ENCODE results near the gene PNPLA6. TPM values are rescaled to one million over a fixed set of nuclear protein-coding genes. Genes with fewer than 3 reads are reported as not detected.

Gene PNPLA6
- total RNA-seq, 4 donors from 2014 or later = 115 to 435 (median 147) TPM

DNA sequence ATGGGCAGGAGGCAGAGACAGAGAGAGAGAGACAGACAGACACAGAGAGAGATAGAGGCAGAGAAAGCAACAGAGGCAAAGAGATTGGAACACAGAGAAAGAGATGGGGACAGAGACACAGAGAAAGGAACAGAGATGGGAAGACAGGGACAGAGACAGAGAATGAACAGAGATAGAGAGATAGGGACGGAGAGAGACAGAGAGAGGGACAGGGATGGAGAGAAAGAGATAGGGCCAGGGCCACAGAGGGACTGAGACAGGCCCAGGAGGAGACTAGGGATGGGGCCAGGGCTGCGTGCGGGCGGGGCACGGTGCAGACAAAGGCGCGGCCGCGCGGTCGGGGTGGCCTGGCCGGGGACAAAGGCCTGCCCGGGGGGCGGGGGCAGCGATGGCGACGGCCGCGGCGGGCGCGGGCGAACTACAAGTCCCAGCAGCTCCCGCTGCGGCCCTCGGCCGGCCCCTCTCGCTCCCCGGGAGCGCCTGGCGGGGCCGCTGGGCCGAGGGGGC is 19.8 kb upstream of the PNPLA6 start, which contains the start of gene ZNF358:
Gene ZNF358, plus strand, starts transcription at position 459 of the 507 bp plus-strand sequence. CDS start 3,140 bp downstream, outside the sequence.
- in situ Hi-C loops (cut with MboI; ENCODE audit: low pct_ligation_motif_present in 1 of 4, low pct_unique_long_range_greater_than_20kb in 1 of 4, low sequenced_read_pairs in 3 of 4) (no loop called here), intact Hi-C loops (cut with DNase I; ENCODE audit: low total_unique reads) (no loop called here)
- Histone ChIP-seq H3K27me3 (no peaks in the 10 kb centered on the region), H3K9me3 (no peaks in the 10 kb centered on the region), H3K4me1 (peaks cover 0 to 29% (median 14%) of the 10 kb centered on the region in 4 donors), H3K27ac (peak within 1 kb of the TSS; percentile 82 to 92 (median 86)), H3K36me3 (peaks cover 0 to 5% (median 0%) of the 10 kb centered on the region in 4 donors), H3K4me3 (peak within 1 kb of the TSS; percentile 40 to 89 (median 82))
- 3 to 4% methylated on average over 4 to 13 of the region's 33 CpGs for WGBS, 2 donors (ENCODE audit: low coverage in 1 of 2)
- peak; percentile 18 for TF ChIP-seq POLR2A (IDR thresholded peaks at IDR 0.05)
- TF ChIP-seq, protein P1, sequence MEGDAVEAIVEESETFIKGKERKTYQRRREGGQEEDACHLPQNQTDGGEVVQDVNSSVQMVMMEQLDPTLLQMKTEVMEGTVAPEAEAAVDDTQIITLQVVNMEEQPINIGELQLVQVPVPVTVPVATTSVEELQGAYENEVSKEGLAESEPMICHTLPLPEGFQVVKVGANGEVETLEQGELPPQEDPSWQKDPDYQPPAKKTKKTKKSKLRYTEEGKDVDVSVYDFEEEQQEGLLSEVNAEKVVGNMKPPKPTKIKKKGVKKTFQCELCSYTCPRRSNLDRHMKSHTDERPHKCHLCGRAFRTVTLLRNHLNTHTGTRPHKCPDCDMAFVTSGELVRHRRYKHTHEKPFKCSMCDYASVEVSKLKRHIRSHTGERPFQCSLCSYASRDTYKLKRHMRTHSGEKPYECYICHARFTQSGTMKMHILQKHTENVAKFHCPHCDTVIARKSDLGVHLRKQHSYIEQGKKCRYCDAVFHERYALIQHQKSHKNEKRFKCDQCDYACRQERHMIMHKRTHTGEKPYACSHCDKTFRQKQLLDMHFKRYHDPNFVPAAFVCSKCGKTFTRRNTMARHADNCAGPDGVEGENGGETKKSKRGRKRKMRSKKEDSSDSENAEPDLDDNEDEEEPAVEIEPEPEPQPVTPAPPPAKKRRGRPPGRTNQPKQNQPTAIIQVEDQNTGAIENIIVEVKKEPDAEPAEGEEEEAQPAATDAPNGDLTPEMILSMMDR (IDR thresholded peaks at IDR 0.05) = no peak
- DNase-seq = peak; percentile 86

DNA sequence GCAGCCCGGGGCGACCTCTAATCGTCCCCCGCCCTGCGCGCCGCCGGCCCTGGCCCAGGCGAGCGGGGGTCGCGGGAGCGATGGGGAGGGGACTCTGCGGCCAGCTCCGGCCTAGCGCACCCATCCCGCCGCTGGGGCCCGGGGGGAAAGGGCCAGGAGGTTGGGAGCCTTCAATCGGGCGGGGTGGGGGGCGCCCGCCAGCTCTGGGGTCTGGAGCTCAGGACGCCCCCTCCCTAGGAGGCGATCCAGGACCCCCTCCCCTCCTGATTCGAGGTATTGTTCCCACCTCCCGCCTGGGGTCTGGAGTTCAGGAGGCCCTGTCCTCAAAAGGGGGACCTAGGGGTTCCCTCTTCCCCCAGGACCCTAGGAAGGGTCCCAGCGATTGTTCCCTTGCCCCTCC is 19.2 kb upstream of the PNPLA6 start:
- TF ChIP-seq POLR2AphosphoS5 (IDR thresholded peaks at IDR 0.05) (no peak), EP300 (IDR thresholded peaks at IDR 0.05; ENCODE audit: low read depth) (no peak), POLR2A (IDR thresholded peaks at IDR 0.05) (no peak)
- TF ChIP-seq, protein P1 (IDR thresholded peaks at IDR 0.05) = no peak
- Histone ChIP-seq H3K4me1 (peaks cover 0 to 29% (median 15%) of the 10 kb centered on the region in 4 donors), H3K9me3 (no peaks in the 10 kb centered on the region), H3K36me3 (peaks cover 0 to 5% (median 0%) of the 10 kb centered on the region in 4 donors), H3K27me3 (no peaks in the 10 kb centered on the region), H3K27ac (peak overlapping the region; percentile 79 to 87 (median 84)), H3K4me3 (peak overlapping the region; percentile 38 to 89 (median 82))
- WGBS, 2 donors (ENCODE audit: low coverage in 1 of 2) = 0 to 7% methylated on average over 1 to 15 of the region's 28 CpGs
- no peak for DNase-seq
- intact Hi-C loops (cut with DNase I; ENCODE audit: low total_unique reads) (no loop called here), in situ Hi-C loops (cut with MboI; ENCODE audit: low pct_ligation_motif_present in 1 of 4, low pct_unique_long_range_greater_than_20kb in 1 of 4, low sequenced_read_pairs in 3 of 4) (no loop called here)

DNA sequence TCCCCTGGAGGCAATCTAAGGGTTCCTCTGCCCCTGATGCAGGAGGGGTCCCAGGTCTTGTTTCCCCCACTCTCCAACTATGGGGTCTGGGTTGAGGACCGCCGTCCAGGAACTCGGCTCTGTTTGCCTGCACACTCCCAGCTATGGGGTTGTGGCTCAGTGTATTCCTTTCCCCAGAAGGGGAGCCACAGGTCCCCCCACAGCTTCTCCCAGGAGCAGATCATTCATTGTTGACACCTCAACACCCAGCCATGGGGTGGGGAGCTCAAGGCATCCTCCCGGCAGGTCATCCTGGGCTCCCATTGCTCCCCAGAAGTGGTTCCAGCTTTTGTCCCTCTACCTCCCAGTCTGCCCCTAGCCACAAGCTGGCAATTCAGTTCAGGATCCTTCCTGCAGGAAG is 18.6 kb upstream of the PNPLA6 start:
- peaks cover 0 to 34% (median 19%) of the 10 kb centered on the region in 4 donors for H3K4me1 ChIP-seq
- no peaks in the 10 kb centered on the region for H3K9me3 ChIP-seq
- H3K27ac ChIP-seq = peak overlapping the region; percentile 79 to 87 (median 84)
- 61 to 67% methylated on average over 3 to 4 of the region's 4 CpGs for WGBS, 2 donors (ENCODE audit: low coverage in 1 of 2)
- in situ Hi-C loops (cut with MboI; ENCODE audit: low pct_ligation_motif_present in 1 of 4, low pct_unique_long_range_greater_than_20kb in 1 of 4, low sequenced_read_pairs in 3 of 4) (no loop called here), intact Hi-C loops (cut with DNase I; ENCODE audit: low total_unique reads) (no loop called here)
- H3K4me3 ChIP-seq = peak overlapping the region; percentile 38 to 89 (median 82)
- DNase-seq = no peak
- H3K27me3 ChIP-seq = no peaks in the 10 kb centered on the region
- TF ChIP-seq, protein P1 (IDR thresholded peaks at IDR 0.05) = no peak
- no peak for TF ChIP-seq POLR2AphosphoS5 (IDR thresholded peaks at IDR 0.05)
- no peak for TF ChIP-seq POLR2A (IDR thresholded peaks at IDR 0.05)
- TF ChIP-seq EP300 (IDR thresholded peaks at IDR 0.05; ENCODE audit: low read depth) = no peak
- H3K36me3 ChIP-seq = peaks cover 0 to 5% (median 0%) of the 10 kb centered on the region in 4 donors

DNA sequence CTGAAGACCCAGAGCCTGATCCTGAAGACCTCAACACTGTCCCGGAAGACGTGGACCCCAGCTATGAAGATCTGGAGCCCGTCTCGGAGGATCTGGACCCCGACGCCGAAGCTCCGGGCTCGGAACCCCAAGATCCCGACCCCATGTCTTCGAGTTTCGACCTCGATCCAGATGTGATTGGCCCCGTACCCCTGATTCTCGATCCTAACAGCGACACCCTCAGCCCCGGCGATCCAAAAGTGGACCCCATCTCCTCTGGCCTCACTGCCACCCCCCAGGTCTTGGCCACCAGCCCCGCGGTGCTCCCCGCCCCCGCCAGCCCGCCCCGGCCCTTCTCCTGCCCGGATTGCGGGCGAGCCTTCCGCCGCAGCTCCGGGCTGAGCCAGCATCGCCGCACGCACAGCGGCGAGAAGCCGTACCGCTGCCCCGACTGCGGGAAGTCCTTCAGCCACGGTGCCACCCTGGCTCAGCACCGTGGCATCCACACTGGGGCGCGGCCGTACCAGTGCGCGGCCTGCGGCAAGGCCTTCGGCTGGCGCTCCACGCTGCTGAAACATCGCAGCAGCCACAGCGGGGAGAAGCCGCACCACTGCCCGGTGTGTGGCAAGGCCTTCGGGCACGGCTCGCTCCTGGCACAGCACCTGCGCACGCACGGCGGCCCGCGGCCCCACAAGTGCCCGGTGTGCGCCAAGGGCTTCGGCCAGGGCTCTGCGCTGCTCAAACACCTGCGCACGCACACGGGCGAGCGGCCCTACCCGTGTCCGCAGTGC is 16.0 kb upstream of the PNPLA6 start:
- in situ Hi-C loops (cut with MboI; ENCODE audit: low pct_ligation_motif_present in 1 of 4, low pct_unique_long_range_greater_than_20kb in 1 of 4, low sequenced_read_pairs in 3 of 4) (no loop called here), intact Hi-C loops (cut with DNase I; ENCODE audit: low total_unique reads) (no loop called here)
- Histone ChIP-seq H3K36me3 (peaks cover 0 to 5% (median 0%) of the 10 kb centered on the region in 4 donors), H3K27me3 (no peaks in the 10 kb centered on the region), H3K4me3 (no peak overlapping the region), H3K4me1 (peaks cover 7 to 46% (median 32%) of the 10 kb centered on the region in 4 donors), H3K9me3 (no peaks in the 10 kb centered on the region), H3K27ac (no peak overlapping the region)
- TF ChIP-seq POLR2A (IDR thresholded peaks at IDR 0.05) = no peak
- no peak for TF ChIP-seq EP300 (IDR thresholded peaks at IDR 0.05; ENCODE audit: low read depth)
- WGBS, 2 donors (ENCODE audit: low coverage in 1 of 2) = 98% methylated on average over 74 of the region's 74 CpGs; no CpG with 5 or more reads in 1 of the 2 donors
- DNase-seq = no peak

All from transverse colon (tissue), 4 donors.